Bone marrow (tissue), 2 donors: Measurements from ENCODE around the gene PTH2.

Source experiments
- DNase-seq, 2 donors: peaks; one replicate each; lab custom pipeline; 2025; lab: John Stamatoyannopoulos, UW

The PTH2 gene

DNA sequence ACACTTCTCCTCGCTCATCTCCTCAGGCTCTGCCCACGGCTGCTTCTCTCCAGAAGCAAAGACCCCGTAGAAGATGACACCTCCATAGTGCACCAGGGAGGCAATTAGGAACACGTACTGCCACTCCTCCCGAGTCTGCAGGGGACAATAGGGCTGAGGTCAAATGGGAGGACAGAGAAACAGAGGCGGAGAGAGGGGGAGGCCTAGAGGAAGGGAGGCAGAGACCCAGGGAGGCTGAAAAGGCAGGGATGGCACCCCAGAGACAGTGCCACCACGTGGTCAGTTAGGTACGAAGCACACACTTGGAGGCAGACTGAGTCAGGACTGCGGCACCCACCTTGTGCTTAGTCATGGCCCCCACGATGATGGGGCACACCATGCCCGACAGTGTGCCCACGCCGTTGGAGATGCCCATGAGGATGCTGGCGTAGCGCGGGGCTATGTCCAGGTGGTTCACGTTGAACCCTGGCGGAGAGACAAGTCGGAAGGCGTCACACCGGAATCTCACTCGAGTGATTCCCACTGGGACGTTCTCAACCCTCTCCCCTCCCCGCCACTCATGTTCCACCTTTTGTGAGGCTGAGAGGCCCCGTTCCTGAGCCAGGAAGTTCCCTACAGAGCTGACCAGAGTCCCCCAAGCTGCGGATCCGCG, 7.6 kb upstream of the PTH2 start:
- DNase-seq = no peak

DNA sequence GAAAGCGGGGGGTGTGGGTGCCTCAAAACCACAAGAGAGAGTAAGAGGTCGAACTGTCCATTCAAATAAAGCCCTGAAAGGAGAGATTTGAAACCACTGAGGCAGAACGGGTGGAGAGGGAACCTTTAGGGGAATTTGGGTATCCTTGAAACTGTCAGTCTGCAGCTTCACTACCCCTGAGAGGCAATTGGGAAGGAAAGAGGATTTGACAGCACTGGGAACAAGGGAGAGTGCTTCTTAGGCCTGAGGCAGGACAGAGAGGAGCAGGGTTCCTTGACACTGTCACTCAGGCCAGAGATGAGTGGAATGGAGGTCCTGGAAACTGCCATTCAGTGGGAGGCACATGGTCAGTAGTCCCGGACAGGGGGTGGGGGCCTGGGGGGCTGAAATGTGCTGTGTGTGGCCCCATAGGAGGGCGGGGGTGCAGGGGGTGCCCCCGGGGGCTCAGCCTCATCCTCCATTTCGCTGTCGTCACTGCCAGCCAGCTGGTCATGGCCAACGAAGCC, 7.0 kb upstream of the PTH2 start:
- DNase-seq = no peak

DNA sequence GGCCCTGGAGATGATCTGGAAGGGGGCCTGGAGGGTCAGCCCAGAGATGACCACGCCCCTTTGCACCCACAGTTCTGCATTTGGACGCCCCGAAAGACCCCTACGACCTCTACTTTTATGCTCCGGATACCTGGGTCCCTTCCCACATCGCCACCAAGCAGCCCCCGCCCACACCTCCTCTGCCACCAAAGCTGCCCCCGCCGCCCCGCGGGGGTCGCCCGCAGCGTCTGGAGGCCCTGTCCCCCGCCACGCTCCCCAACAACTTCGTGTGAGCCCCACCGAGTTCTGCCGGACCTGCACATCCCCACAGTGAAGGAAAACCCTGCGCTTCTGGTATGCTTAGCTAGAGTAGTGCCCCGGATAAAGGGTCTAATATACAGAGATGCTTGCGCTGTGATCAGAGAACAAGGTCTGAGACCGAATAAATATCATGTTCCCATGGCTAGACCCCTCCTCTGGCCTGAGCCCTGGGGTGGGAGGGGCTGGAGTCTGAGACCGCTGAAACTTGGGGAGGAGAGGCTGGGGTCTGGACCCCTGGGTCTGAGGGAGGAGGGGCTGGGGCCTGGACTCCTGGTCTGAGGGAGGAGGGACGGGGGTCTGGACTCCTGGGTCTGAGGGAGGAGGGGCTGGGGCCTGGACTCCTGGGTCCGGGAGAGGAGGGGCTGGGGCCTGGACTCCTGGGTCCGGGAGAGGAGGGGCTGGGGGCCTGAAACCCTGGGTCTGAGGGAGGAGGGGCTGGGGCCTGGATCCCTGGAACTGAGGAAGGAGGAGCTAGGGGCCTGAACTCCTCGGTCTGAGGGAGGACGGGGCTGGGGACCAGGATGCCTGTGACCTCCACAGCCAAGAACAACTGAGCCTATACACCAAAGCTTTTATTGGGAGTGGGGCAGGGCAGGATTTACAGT, 5.6 kb upstream of the PTH2 start:
- no peak for DNase-seq

DNA sequence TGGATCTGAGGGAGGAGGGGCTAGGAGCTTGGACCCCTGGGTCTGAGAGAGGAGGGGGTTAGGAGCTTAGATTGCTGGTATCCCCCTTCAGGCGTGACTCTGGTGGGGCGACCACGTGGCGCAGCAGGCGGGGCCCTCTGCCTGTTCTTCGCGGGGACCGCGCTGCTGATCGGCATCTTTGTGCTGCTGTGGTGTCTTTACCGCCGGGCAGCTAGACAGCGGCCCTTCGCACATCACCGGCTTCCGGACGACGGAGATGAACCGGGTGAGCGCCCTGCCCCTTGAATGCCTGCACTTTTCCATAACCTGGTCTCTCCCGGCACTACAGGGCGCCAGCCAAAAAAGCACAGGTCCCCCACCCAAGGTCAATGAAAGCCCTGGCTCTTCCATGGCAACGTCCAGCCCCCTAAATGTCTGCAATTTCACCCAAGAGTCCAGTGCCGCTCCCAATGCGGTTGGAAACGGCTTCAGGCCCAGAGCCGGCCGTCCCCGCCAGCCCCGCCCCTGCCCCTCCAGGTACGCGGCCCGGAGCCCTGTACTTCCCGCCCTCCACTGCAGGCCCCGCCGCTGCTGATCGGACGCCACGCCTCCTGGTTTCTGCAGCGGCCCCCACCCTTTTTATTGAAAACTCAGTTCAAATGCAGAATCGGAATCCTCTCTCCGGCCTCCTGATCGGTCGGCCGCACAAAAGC, 4.8 kb upstream of the PTH2 start:
- DNase-seq = no peak

DNA sequence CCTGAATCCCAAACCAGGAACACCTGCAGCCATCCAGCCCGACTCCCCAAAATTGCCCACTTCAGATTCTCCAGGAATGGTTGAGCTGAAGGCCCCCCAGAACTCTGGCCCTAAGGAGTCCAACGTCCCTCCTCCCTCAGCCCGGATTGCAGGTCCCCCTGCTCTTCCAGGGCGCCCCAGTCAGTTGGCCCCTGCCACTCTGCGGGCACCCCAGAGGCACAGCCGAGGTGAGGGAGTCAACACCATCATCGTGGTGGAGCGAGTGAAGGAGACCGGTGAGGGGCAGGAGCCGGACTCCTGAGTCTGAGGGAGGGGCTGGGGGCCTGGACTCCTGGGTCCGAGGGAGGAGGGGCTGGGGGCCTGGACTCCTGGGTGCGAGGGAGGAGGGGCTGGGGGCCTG, 4.1 kb upstream of the PTH2 start:
- no peak for DNase-seq

DNA sequence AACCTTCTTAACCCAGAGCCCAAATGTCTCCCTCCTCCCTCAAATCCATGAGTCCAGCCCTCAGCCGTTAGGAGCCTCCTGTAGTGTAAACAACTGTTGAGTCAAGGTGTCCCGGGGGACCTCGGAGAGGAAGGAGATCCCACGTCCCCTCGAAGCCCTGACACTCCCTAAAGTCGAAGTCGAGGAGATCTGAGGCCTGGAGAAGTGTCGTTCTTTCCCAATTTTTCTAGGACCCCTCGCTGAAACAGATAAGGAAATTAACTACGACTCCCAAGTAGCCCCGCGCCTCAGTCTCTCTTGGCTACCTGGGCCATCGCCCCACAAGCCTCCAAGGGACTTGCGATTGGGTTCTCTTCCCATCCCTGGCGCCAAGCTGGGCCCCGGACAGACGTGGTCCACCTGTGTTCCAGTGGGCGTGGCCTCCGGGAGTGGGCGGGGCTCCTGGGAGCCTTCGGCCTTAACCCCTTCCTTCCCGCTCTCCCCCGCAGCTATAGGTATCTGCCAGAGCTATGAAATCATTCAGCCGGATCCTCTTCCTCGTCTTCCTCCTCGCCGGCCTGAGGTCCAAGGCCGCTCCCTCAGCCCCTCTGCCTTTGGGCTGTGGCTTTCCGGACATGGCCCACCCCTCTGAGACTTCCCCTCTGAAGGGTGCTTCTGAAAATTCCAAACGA, 2.8 kb upstream of the PTH2 start:
- no peak for DNase-seq

DNA sequence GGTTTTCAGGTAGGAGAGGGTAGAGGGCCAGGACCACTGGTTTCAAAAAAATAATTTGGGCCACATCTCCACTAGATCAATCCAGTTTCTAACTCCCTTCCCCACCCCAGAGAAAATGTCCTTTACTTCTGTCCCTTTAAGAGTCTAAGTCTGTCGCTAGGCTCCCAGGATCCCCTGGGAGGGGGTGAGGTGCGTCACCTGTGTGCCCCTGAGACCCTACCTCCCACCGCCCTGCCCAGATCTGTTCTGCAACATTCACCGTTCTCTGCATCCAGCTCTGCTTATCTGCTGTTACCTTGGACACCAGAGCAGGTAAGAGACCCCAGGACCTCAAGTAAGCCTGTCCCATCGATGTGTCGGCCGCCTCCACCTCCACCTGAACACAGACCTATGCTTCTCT, 1.9 kb upstream of the PTH2 start, which contains the start of gene GFY:
Gene GFY, plus strand, starts transcription at position 211 of the 400 bp plus-strand sequence. CDS start 1,043 bp downstream, outside the sequence.
- no peak for DNase-seq

DNA sequence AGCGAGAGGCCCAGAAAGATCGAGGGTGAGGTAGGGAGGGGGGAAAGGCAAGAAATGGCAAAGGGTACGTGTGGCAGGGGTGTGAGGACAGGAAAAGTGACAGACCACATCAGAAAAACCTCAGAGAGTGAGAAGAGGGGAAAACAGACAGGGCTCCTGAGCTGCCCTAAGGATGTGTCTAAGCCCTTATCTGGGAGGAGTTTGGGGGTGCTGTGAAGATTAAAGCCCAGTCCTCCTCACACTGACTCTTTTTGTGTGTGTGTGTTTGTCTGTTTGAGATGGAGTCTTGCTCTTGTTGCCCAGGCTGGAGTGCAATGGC, 703 bp upstream of the PTH2 start:
- no peak for DNase-seq

DNA sequence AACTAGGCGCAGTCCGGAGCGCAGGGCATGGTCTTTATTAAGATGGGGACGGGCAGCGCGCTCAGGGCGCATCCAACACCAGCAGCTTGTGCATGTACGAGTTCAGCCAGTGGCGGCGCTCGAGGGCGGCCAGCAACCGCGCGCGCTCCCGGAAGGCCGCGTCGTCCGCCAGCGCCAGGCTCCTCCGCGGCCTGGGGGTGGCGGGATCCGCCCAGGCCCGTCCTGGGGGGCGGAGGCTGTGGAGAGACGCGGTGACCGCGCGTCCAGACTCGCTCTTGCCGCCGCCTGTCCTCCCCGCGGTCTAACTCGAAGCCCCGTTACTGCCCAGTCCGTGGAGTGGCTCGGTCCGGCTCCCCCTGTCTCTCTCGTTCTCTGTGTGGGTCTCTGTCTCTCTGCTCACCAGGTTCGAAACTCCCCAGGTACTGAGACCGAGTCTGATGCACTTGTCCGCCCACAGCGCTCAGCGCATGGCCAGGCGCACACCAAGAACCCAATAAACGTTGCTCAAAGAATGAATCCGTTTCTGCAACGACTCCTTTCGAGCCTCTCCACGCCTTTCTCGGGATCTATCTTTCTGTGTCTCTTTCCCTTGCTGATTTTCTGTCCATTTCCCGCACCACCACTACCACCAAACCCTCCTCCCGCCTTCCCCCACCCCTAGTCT, 702 bp downstream of the PTH2 start:
- peak in 1 of 2 donors; percentile 9 for DNase-seq

DNA sequence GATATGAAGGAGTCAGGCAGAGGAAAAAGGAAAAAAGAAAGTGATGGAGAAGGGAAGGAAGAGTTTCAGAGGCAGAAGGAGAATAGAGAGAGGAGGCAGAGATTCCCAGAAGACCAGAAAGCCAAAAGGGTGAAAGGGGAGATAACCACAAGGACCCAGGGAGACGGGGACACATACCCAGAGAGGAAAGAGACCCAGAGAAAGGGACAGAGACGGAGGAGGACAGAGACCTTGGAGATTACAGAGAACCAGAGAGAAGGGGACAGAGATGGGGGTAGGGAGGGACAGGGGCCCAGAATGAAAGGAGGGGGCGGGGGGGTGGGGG, 1.4 kb downstream of the PTH2 start:
- no peak for DNase-seq

DNA sequence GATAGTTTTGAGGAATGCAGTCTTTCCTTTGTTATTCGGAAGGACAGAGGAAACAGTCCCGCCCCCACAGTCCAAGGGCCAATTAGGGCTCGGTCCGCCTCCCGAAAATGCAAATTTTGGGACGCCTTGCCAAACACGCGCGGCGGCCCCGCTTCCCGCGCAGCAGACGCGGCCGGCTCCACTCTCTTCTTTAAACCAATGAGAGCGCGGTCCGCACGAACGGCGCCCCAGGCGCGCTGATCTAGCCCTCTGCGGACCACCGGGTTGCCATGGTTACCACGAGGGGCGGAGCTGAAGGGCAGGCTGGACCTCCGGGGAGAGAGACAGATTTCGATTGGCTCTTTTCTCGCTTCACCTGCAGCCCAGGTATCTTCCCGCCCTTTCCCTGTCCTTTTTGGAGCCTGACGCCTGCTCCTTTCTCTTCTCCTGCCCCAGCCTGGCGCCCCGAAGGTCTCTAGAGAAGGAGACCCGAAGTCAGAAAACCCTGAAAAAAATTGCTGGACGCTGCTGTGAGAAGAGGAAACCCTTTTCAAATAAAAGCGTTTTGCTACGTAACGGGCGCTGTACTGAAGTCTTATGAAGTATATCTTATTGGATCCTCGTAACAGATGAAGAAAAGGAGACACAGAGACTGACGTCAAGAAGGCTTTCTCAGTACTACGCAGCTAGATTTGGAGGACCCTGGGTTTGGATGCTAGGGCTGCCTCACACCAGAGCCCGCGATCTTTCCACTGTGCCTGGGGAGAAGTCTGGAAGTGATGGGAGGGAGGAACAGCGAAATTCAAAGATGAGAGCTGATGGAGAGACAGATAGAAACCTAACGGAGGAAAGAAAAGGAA, 2.0 kb downstream of the PTH2 start:
- peak in 1 of 2 donors; percentile 15 for DNase-seq

DNA sequence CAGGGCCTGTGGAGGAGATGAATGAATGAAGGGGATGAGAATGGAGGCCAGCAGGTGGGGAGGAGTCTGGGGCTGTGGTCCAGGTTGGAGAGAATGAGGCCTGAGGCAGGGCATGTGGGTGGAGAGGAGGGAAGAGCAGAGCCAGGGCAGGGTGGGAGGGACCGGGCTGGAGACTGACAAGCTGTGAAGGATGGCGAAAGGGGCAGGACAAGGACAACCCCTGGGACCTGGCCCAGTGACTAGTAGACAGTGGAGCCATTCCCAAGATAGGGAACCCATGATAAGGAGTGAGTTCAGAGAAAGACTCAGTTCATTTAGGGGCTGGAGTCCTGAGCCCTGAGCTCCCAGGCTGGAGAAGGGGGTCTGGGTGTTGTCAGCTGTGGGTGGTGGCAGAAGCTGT, 3.0 kb downstream of the PTH2 start:
- DNase-seq = no peak

DNA sequence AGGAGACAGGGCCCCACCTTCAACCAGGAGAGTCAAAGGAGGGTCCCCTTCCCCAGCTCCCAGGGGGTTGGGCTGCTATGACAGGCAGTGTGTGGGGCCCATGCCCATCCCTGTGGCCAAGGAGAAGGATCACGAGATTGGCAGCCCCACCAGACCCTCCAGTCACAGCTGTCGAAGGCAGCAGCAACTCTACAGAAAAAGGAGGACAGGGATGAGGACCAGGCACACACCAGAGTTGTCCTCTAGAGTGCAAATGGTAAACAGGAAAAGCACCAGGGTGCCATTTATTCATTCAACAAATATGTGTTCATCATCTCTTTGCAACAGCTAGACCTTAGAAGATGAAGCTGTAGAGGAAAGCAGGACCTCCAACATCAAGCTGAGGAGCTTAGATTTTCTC, 4.1 kb downstream of the PTH2 start:
- no peak for DNase-seq

DNA sequence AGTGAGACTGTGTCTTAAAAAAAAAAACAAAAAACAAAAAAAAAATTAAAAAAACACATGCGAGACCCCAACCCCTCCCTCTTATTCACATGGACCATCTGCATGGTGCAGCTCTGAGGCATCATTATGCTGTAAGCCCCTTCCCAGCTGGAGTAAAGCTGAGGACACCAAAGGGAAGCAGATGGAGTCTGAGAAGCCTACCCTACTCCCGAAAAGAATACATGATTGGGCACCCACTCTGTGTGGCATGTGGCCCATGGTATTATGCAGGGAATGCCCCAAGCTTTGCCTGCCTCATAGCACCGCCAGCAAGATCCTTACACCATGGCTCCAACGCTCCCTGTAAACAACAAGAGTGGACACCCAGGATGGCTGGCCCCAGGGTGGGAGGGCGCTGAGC, 4.7 kb downstream of the PTH2 start:
- no peak for DNase-seq

DNA sequence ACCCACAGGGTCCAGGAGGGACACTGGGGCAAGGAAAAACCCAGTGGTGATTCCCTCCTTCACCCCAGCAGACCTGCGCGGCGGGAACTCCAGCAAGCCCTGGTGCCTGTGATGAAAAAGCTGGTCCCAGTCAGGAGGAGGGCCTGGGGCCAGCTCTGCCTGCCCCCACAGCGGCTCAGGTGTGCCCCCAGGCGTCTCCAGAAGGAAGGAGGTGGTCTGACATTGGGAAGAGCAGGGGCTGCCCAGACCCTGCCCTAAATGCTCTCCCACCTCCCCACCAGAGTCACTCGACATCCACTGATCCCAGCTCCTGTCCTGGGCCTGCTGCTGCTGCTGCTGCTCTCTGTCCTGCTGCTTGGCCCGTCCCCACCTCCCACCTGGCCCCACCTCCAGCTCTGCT, 6.2 kb downstream of the PTH2 start:
- DNase-seq = no peak

DNA sequence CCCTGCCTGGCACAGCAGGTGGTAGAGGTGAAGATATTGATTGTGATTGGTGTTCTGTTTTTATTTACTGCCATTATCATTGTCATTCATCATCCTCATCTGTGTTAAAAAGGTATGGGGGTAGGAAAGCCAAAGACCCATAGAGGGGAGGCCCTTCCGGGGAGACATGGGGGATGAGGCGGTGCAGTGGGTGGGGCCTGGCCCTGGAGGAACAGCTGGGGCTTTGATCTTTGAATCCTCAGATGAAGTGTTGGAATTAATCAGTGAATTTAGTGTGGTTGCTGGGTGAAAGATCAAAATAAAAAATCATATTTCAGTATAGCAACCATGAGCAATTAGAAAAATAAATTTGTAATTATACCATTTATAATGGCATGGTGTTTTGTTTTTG, 7.4 kb downstream of the PTH2 start:
- DNase-seq = no peak

DNA sequence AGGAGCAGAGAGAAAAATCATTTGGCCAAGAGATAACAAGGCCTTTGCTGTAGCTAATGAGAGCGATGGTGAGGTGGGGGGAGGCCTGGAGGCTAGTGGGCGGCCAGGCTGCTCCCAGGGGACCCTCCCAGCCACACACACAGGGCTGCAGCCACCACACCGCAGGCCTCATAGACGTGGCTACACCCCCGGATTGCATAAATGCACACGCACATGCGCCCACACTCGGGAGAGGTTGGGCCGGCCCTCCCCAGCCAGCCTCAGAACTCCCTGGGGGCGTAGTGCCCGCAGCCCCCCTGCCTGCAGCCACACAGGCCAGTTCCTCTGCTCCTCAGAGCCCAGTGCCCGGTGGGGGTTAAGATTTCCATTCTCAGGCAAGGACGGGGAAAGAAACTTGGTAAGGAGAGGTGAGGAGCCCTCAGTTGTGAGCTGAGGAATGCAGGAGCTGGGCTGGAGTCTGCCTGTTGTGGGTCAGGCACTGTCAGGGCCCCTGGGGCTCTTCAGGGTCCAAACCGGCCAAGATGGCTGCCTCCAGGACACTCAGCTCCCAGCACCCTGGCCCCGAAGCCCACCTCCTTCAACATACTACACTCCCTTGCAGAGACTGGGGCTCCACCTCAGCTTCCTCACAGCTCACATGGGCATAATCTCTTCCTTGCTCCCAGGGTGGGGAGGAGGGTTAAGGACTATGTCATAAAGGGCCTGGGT, 8.0 kb downstream of the PTH2 start:
- DNase-seq = no peak

DNA sequence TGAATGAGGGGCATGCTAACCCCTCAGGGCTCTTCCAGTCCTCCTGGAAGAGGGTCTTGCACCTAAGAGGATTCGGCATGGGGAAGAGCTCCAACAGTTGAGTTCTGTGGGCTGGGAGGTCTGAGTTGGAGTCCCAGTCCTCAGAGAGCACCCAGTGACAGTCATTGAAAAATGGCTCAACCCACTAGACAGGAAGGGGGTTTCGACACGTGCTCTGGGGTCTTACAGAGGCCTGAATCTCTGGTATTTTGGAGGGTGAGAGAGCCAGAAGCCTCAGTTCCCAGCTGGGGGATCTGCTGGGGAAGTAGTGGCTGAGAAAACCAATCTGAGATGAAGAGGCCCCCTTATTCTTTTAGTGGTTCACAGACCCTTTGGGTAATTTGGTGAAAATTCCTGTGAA, 9.0 kb downstream of the PTH2 start:
- DNase-seq = no peak

DNA sequence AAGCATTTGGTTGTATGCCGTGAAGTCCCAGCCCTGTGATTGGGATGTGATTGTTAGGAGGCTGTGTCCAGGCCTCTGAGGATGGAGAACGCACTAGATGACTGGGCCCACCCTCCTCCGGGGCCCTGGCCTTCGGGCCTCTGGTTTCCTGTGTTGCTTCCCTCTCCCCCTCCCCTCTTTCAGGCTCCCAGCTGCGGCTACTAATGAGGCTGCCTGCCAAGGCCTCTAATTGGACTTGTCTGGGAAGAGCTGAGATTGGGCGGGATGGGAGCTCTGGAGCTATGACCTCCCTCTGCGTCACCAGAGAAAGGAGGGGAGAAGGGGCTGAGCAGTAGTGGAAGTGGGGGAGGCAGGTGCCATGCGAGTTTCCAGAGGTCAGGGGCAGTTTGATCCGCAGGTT, 9.9 kb downstream of the PTH2 start:
- DNase-seq = no peak

DNA sequence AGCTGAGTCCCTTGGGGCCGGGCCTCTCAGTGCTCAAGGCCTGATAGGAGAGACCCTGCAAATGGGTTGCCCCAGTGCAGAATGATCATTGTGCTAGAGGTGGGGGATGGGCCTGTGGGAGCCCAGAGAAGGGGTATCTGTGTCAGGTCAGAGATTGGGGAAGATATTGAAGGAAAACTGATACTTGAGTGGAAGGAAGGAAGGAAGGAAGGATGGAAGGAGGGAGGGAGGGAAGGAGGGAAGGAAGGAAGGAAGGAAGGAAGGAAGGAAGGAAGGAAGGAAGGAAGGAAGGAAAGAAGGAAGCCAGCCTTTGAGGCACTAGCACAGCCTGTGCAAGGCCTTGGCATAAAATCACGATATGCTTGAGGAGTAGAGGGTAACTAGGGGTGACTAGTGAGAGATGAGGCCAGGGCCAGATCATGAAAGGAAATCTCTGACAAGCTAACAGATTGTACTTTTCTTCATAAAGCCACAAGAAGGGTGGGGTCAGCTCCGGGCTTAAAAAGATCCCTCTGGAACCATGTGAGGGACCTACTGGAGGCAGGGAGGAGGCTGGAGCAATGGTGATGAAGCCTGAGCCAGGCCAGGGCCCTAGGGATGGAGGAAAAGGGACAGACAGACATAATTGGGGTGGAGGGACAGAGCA, 11.4 kb downstream of the PTH2 start:
- DNase-seq = no peak
